ENCODE measurements around the gene JOSD1. TPM values are rescaled to one million over a fixed set of nuclear protein-coding genes. Genes with fewer than 3 reads are reported as not detected.

The JOSD1 gene
- total RNA-seq, 2 experiments from 2014 or later = 303 to 307 TPM

- CTCF ChIA-PET = no interaction called here
- no peak for ATAC-seq (ENCODE audit: poor library complexity)
- TF ChIP-seq CTCF (IDR thresholded peaks at IDR 0.05) = no peak
- Histone ChIP-seq H3K9me3 (ENCODE audit: control insufficient read depth in 1 of 2, insufficient read depth in 1 of 2, low read length in 2 of 2) (no peaks in the 10 kb centered on the region), H3K27me3 (ENCODE audit: control insufficient read depth in 1 of 2, insufficient read depth in 2 of 2, low read length in 2 of 2) (no peaks in the 10 kb centered on the region), H3K36me3 (ENCODE audit: insufficient read depth, low read length) (peaks cover 59% of the 10 kb centered on the region), H3K27ac (ENCODE audit: low read depth in 1 of 2, low read length in 2 of 2) (no peak overlapping the region), H3K4me3 (ENCODE audit: low read length) (no peak overlapping the region), H3K4me1 (ENCODE audit: insufficient read depth, low read length) (peaks cover 35% of the 10 kb centered on the region)
- H3K36me3 Mint-ChIP-seq (ENCODE audit: low read depth) = peaks cover 91% of the 10 kb centered on the region
- no peak for DNase-seq
- intact Hi-C loops (cut with DNase I, micrococcal nuclease) = no loop called here
- no peak overlapping the region for H3K4me3 Mint-ChIP-seq
- peaks cover 43% of the 10 kb centered on the region for H3K4me1 Mint-ChIP-seq (ENCODE audit: low read depth)
- POLR2A ChIA-PET = interaction anchor here (2.6 kb wide), 1 partner anchor 16 kb away, joined by 7 read pairs; no protein-coding TSS in a partner anchor
- no peaks in the 10 kb centered on the region for H3K27me3 Mint-ChIP-seq
- H3K27ac Mint-ChIP-seq = no peak overlapping the region
- H3K9me3 Mint-ChIP-seq = no peaks in the 10 kb centered on the region
These were observed 15.1 kb upstream of the JOSD1 start for GRCh38 chr22:38715852-38716251.

- Mint-ChIP-seq H3K9me3 (no peaks in the 10 kb centered on the region), H3K4me1 (ENCODE audit: low read depth) (peaks cover 48% of the 10 kb centered on the region), H3K27ac (peak overlapping the region; percentile 34), H3K4me3 (no peak overlapping the region), H3K27me3 (no peaks in the 10 kb centered on the region), H3K36me3 (ENCODE audit: low read depth) (peaks cover 91% of the 10 kb centered on the region)
- Histone ChIP-seq H3K27me3 (ENCODE audit: control insufficient read depth in 1 of 2, insufficient read depth in 2 of 2, low read length in 2 of 2) (no peaks in the 10 kb centered on the region), H3K27ac (ENCODE audit: low read depth in 1 of 2, low read length in 2 of 2) (no peak overlapping the region), H3K4me1 (ENCODE audit: insufficient read depth, low read length) (peaks cover 35% of the 10 kb centered on the region), H3K9me3 (ENCODE audit: control insufficient read depth in 1 of 2, insufficient read depth in 1 of 2, low read length in 2 of 2) (no peaks in the 10 kb centered on the region), H3K4me3 (ENCODE audit: low read length) (no peak overlapping the region), H3K36me3 (ENCODE audit: insufficient read depth, low read length) (peaks cover 60% of the 10 kb centered on the region)
- ATAC-seq (ENCODE audit: poor library complexity) = no peak
- intact Hi-C loops (cut with DNase I, micrococcal nuclease) = no loop called here
- POLR2A ChIA-PET = interaction anchor here (2.6 kb wide), 1 partner anchor 17 kb away, joined by 7 read pairs; no protein-coding TSS in a partner anchor
- no peak for TF ChIP-seq CTCF (IDR thresholded peaks at IDR 0.05)
- CTCF ChIA-PET = interaction anchor here (1.1 to 1.9 kb wide), 2 partner anchors 10 to 18 kb away, joined by 3 to 9 read pairs; no protein-coding TSS in a partner anchor
- no peak for DNase-seq
These were observed 14.5 kb upstream of the JOSD1 start for GRCh38 chr22:38715176-38715764.

GRCh38 chr22:38713921-38714320, 13.2 kb upstream of the JOSD1 start:
- peaks cover 45% of the 10 kb centered on the region for H3K4me1 ChIP-seq (ENCODE audit: insufficient read depth, low read length)

More at GRCh38 chr22:38713921-38714320, 13.2 kb upstream of the JOSD1 start:
- H3K27ac ChIP-seq (ENCODE audit: low read depth in 1 of 2, low read length in 2 of 2) = no peak overlapping the region
- no peak for TF ChIP-seq CTCF (IDR thresholded peaks at IDR 0.05)
- Mint-ChIP-seq H3K27me3 (no peaks in the 10 kb centered on the region), H3K4me3 (no peak overlapping the region), H3K4me1 (ENCODE audit: low read depth) (peaks cover 62% of the 10 kb centered on the region), H3K36me3 (ENCODE audit: low read depth) (peaks cover 89% of the 10 kb centered on the region), H3K9me3 (no peaks in the 10 kb centered on the region), H3K27ac (peak overlapping the region; percentile 48)
- DNase-seq (no peak), ATAC-seq (ENCODE audit: poor library complexity) (no peak)
- no peak overlapping the region for H3K4me3 ChIP-seq (ENCODE audit: low read length)
- ChIA-PET POLR2A (interaction anchor here (1.1 kb wide), 1 partner anchor 11 kb away, joined by 3 read pairs; no protein-coding TSS in a partner anchor), CTCF (interaction anchor here (1.9 kb wide), 1 partner anchor 11 kb away, joined by 9 read pairs; no protein-coding TSS in a partner anchor)
- no peaks in the 10 kb centered on the region for H3K9me3 ChIP-seq (ENCODE audit: control insufficient read depth in 1 of 2, insufficient read depth in 1 of 2, low read length in 2 of 2)
- peaks cover 68% of the 10 kb centered on the region for H3K36me3 ChIP-seq (ENCODE audit: insufficient read depth, low read length)
- intact Hi-C loops (cut with DNase I, micrococcal nuclease) = no loop called here
- H3K27me3 ChIP-seq (ENCODE audit: control insufficient read depth in 1 of 2, insufficient read depth in 2 of 2, low read length in 2 of 2) = no peaks in the 10 kb centered on the region

Measured in CD4-positive, alpha-beta T cell (primary cell).